Sigmoid colon (tissue), 7 donors: ENCODE measurements around the gene UBE2E2. TPM values are rescaled to one million over a fixed set of nuclear protein-coding genes. Genes with fewer than 3 reads are reported as not detected.

Source experiments
- DNase-seq: peaks from one replicate; pipeline ENCODE4 v3.0.0-alpha.2; 2019
- H3K27ac ChIP-seq, 4 donors: fragments of 200-600 bp; sonication (generic); one replicate each; pipeline ENCODE4 v1.5.1; 2016 to 2019; ENCODE audit warnings: mild to moderate bottlenecking in 1 of 4
- H3K27me3 ChIP-seq, 3 donors: fragments of 200-600 bp; sonication (generic); one replicate each; pipeline ENCODE4 v1.5.1; 2019; ENCODE audit warnings: mild to moderate bottlenecking in 1 of 3
- H3K36me3 ChIP-seq, 4 donors: fragments of 200-600 bp; sonication (generic); one replicate each; pipeline ENCODE4 v1.5.1; 2016 to 2019
- H3K4me1 ChIP-seq, 4 donors: fragments of 200-600 bp; sonication (generic); one replicate each; pipeline ENCODE4 v1.5.1; 2017 to 2019
- H3K4me3 ChIP-seq, 4 donors: fragments of 200-600 bp; sonication (generic); one replicate each; pipeline ENCODE4 v1.5.1; 2017 to 2019; ENCODE audit warnings: mild to moderate bottlenecking in 2 of 4, moderate library complexity in 1 of 4
- H3K9me3 ChIP-seq, 4 donors: fragments of 200-600 bp in 3 of 4; sonication (generic) in 3 of 4; one replicate each; pipeline versions ENCODE4 v1.5.1 to v1.6.1; 2013 to 2019
- EP300 ChIP-seq, 4 donors: sonication (generic); formaldehyde crosslinking; IDR thresholded peaks; one replicate each; pipeline ENCODE4 v1.6.1; 2017; ENCODE audit warnings: antibody characterized with exemption in 4 of 4
- POLR2A ChIP-seq, 2 donors: fragments of 450-650 bp; IDR thresholded peaks; one replicate each; pipeline ENCODE4 v1.6.1; 2016; ENCODE audit warnings: antibody characterized with exemption in 2 of 2, mild to moderate bottlenecking in 2 of 2, moderate library complexity in 2 of 2
- POLR2AphosphoS5 ChIP-seq, 4 donors: sonication (generic); formaldehyde crosslinking; IDR thresholded peaks; one replicate each; pipeline ENCODE4 v1.6.1; 2017; ENCODE audit warnings: antibody characterized with exemption in 4 of 4
- WGBS, 2 donors: extraction: QIAGEN DNeasy Blood & Tissue Kit; methylation state at CpG; one replicate each; pipeline ENCODE4 v1.1.7; 2013; 5-methylcytosine and 5-hydroxymethylcytosine counted together
- intact Hi-C: fragments of 100-400 bp; cut with DNase I; formaldehyde crosslinking; loops from one replicate; pipeline ENCODE4 v1.15.1; 2023
- polyA plus RNA-seq, 3 donors: library from polyadenylated mRNA; stranded (reverse); fragments of 200-250 nt; gene quantifications; one replicate each; pipeline ENCODE4 v1.2.3, GENCODE V29; 2013
- total RNA-seq, 4 donors: library from RNA; depleted of rRNA; stranded (reverse); fragments of >200 nt; gene quantifications; one replicate each; pipeline ENCODE4 v1.1.0, GENCODE V29; 2016
- TF ChIP-seq, protein P1 (sequence below), 4 experiments: fragments of 450-650 bp in 3 of 4; fragments of 200-600 bp in 1 of 4; IDR thresholded peaks; one replicate each; pipeline ENCODE4 v1.5.1; 2016 to 2019; ENCODE audit warnings: antibody characterized with exemption in 4 of 4, mild to moderate bottlenecking in 3 of 4, moderate library complexity in 2 of 4
- donor health status: healthy with polysubstance abuse.
- donor health status: Bipolar disorder and iron deficiency.
- donor health status: healthy.

Gene UBE2E2
- total and polyA plus RNA-seq, 7 donors, result 3.7 to 135 (median 34.6) TPM

GRCh38 chr3:23590424-23591273 is 387.5 kb downstream of the UBE2E2 start:
- H3K4me3 ChIP-seq, result no peak overlapping the region
- no peaks in the 10 kb centered on the region for H3K4me1 ChIP-seq
- no peak for DNase-seq
- H3K9me3 ChIP-seq, result no peaks in the 10 kb centered on the region
- no peaks in the 10 kb centered on the region for H3K36me3 ChIP-seq
- intact Hi-C loops, result no loop called here
- no peak overlapping the region for H3K27ac ChIP-seq
- TF ChIP-seq POLR2AphosphoS5 (IDR thresholded peaks at IDR 0.05) (no peak), EP300 (IDR thresholded peaks at IDR 0.05) (no peak), POLR2A (IDR thresholded peaks at IDR 0.05) (no peak)
- 81 to 88% methylated on average over 8 of the region's 8 CpGs for WGBS, 2 donors
- no peaks in the 10 kb centered on the region for H3K27me3 ChIP-seq

DNA sequence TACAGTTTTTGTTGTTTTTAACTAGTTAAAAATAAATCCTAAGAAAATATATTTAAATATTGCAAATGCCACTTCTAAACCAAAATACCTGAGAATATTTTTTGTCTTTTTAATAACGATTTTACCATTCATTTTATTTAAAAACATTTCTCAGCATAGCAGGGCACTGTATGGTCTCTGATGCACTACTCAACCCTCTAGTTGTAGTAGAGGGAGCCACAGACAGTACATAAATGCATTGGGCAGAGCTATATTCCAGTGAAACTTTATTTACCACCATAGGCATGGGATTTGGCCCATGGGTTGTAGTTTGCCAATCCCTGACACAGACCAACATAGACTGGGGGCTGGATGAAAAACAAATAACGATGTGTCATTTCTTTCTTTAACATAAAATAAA is 388.2 kb downstream of the UBE2E2 start:
- H3K9me3 ChIP-seq, result no peaks in the 10 kb centered on the region
- intact Hi-C loops, result no loop called here
- no peak for TF ChIP-seq POLR2AphosphoS5 (IDR thresholded peaks at IDR 0.05)
- no peak overlapping the region for H3K27ac ChIP-seq
- H3K4me1 ChIP-seq, result no peaks in the 10 kb centered on the region
- no peak overlapping the region for H3K4me3 ChIP-seq
- no peaks in the 10 kb centered on the region for H3K27me3 ChIP-seq
- 96% methylated on average over 2 of the region's 2 CpGs for WGBS, 2 donors
- H3K36me3 ChIP-seq, result no peaks in the 10 kb centered on the region
- no peak for DNase-seq

- Histone ChIP-seq H3K9me3 (no peaks in the 10 kb centered on the region), H3K27me3 (no peaks in the 10 kb centered on the region), H3K27ac (no peak overlapping the region), H3K4me1 (no peaks in the 10 kb centered on the region), H3K4me3 (no peak overlapping the region), H3K36me3 (no peaks in the 10 kb centered on the region)
- intact Hi-C loops, result no loop called here
- DNase-seq, result no peak
- WGBS, 2 donors, result 57% methylated on average over 5 of the region's 5 CpGs
- TF ChIP-seq POLR2A (IDR thresholded peaks at IDR 0.05) (no peak), POLR2AphosphoS5 (IDR thresholded peaks at IDR 0.05) (no peak), EP300 (IDR thresholded peaks at IDR 0.05) (no peak)
- TF ChIP-seq, protein P1, sequence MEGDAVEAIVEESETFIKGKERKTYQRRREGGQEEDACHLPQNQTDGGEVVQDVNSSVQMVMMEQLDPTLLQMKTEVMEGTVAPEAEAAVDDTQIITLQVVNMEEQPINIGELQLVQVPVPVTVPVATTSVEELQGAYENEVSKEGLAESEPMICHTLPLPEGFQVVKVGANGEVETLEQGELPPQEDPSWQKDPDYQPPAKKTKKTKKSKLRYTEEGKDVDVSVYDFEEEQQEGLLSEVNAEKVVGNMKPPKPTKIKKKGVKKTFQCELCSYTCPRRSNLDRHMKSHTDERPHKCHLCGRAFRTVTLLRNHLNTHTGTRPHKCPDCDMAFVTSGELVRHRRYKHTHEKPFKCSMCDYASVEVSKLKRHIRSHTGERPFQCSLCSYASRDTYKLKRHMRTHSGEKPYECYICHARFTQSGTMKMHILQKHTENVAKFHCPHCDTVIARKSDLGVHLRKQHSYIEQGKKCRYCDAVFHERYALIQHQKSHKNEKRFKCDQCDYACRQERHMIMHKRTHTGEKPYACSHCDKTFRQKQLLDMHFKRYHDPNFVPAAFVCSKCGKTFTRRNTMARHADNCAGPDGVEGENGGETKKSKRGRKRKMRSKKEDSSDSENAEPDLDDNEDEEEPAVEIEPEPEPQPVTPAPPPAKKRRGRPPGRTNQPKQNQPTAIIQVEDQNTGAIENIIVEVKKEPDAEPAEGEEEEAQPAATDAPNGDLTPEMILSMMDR (IDR thresholded peaks at IDR 0.05), result no peak
These were observed 390.1 kb downstream of the UBE2E2 start for GRCh38 chr3:23592961-23593931.

- intact Hi-C loops, result no loop called here
- no peaks in the 10 kb centered on the region for H3K27me3 ChIP-seq
- H3K27ac ChIP-seq, result no peak overlapping the region
- DNase-seq, result no peak
- H3K4me1 ChIP-seq, result no peaks in the 10 kb centered on the region
- no peak overlapping the region for H3K4me3 ChIP-seq
- 71 to 73% methylated on average over 4 of the region's 4 CpGs for WGBS, 2 donors
- H3K9me3 ChIP-seq, result no peaks in the 10 kb centered on the region
- no peaks in the 10 kb centered on the region for H3K36me3 ChIP-seq
- no peak for TF ChIP-seq EP300 (IDR thresholded peaks at IDR 0.05)
- TF ChIP-seq, protein P1 (IDR thresholded peaks at IDR 0.05), result no peak
- no peak for TF ChIP-seq POLR2AphosphoS5 (IDR thresholded peaks at IDR 0.05)
- no peak for TF ChIP-seq POLR2A (IDR thresholded peaks at IDR 0.05)
These were observed 390.9 kb downstream of the UBE2E2 start for GRCh38 chr3:23594066-23594465.

- Histone ChIP-seq H3K27ac (no peak overlapping the region), H3K4me3 (no peak overlapping the region), H3K36me3 (no peaks in the 10 kb centered on the region), H3K27me3 (no peaks in the 10 kb centered on the region), H3K9me3 (no peaks in the 10 kb centered on the region), H3K4me1 (no peaks in the 10 kb centered on the region)
- intact Hi-C loops, result no loop called here
- WGBS, 2 donors, result 88 to 89% methylated on average over 5 of the region's 5 CpGs
- DNase-seq, result no peak
- TF ChIP-seq, protein P1 (IDR thresholded peaks at IDR 0.05), result no peak
- TF ChIP-seq POLR2A (IDR thresholded peaks at IDR 0.05) (no peak), POLR2AphosphoS5 (IDR thresholded peaks at IDR 0.05) (no peak), EP300 (IDR thresholded peaks at IDR 0.05) (no peak)
These were observed 392.0 kb downstream of the UBE2E2 start for GRCh38 chr3:23594894-23595670.
